OCI-LY7 (cell line): ENCODE measurements around the gene NTMT2.

ENCODE experiments used
- EZH2phosphoT487 ChIP-seq: fragments of 200-600 bp; sonication (generic); IDR thresholded peaks from 2 replicates; pipeline ENCODE4 v1.6.1; 2018; ENCODE audit warnings: low read depth, borderline replicate concordance, mild to moderate bottlenecking, mixed run types, antibody characterized with exemption, low read length, moderate library complexity, mixed read lengths
- TF ChIP-seq, protein P1 (sequence below): fragments of 200-600 bp; sonication (generic); conservative IDR thresholded peaks from 2 replicates; pipeline ENCODE4 v1.5.1; 2014; ENCODE audit warnings: mild to moderate bottlenecking, antibody characterized with exemption, low read length, moderate library complexity, mixed read lengths

DNA sequence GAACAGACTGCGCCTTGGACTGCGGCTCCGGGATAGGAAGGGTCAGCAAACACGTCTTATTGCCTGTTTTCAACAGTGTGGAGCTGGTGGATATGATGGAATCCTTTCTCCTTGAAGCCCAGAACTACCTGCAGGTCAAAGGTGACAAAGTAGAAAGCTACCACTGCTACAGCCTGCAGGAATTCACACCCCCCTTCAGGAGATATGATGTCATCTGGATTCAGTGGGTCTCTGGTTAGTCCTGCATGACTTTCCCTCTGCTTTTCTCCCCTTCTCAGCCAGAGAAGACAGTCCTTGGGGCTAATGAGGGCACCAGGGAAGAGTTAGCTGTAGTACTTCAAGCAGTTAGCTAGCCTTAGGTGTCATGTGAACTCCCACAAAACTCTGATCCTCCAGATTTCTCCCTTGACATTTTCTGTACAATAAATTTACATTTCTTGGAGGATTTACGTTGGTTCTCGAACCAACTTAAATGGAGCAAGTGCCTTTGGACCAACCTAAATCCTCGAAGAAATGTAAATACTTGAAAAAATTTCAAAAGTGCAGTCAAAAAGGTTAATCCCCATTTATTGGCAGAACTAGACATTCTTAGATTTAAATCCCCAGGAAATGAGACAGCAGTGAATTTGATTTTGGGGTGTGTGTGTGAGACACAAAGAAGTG is 20.9 kb downstream of the NTMT2 start:
- TF ChIP-seq, protein P1, sequence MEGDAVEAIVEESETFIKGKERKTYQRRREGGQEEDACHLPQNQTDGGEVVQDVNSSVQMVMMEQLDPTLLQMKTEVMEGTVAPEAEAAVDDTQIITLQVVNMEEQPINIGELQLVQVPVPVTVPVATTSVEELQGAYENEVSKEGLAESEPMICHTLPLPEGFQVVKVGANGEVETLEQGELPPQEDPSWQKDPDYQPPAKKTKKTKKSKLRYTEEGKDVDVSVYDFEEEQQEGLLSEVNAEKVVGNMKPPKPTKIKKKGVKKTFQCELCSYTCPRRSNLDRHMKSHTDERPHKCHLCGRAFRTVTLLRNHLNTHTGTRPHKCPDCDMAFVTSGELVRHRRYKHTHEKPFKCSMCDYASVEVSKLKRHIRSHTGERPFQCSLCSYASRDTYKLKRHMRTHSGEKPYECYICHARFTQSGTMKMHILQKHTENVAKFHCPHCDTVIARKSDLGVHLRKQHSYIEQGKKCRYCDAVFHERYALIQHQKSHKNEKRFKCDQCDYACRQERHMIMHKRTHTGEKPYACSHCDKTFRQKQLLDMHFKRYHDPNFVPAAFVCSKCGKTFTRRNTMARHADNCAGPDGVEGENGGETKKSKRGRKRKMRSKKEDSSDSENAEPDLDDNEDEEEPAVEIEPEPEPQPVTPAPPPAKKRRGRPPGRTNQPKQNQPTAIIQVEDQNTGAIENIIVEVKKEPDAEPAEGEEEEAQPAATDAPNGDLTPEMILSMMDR, result no peak
- no peak for TF ChIP-seq EZH2phosphoT487
